ENCODE results near the gene SLC2A5. TPM values are rescaled to one million over a fixed set of nuclear protein-coding genes. Genes with fewer than 3 reads are reported as not detected.

The SLC2A5 gene
- total RNA-seq, 2 donors from 2014 or later, result not detected

DNA sequence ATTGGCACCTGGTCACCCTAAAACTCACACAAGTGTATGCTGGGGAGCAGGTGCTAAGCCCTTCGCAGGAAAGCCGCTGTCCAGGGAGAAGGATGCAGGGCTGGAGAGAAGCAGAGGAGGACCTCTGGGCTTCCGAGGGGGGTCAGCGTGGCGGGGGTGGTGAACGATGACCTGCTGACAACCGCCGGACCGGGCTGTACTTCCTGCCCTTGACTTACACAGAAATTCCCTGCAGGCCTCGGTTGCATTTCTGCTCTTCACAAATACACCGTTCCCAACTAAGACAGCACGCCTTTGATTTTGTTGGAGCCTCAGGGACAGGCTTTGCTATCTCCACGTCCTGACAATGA is 80.8 kb downstream of the SLC2A5 start:
- no peak for DNase-seq (ENCODE audit: low spot score)
- H3K27me3 Mint-ChIP-seq, result peaks cover 0 to 3% of the 10 kb centered on the region in 2 donors
- H3K4me1 Mint-ChIP-seq (ENCODE audit: low read depth in 2 of 2), result peaks cover 4 to 5% of the 10 kb centered on the region in 2 donors
- H3K9me3 Mint-ChIP-seq, result no peaks in the 10 kb centered on the region
- no peak overlapping the region for H3K27ac Mint-ChIP-seq
- no peak overlapping the region for H3K4me3 Mint-ChIP-seq
- H3K36me3 Mint-ChIP-seq, result no peaks in the 10 kb centered on the region
- no peak for ATAC-seq

DNA sequence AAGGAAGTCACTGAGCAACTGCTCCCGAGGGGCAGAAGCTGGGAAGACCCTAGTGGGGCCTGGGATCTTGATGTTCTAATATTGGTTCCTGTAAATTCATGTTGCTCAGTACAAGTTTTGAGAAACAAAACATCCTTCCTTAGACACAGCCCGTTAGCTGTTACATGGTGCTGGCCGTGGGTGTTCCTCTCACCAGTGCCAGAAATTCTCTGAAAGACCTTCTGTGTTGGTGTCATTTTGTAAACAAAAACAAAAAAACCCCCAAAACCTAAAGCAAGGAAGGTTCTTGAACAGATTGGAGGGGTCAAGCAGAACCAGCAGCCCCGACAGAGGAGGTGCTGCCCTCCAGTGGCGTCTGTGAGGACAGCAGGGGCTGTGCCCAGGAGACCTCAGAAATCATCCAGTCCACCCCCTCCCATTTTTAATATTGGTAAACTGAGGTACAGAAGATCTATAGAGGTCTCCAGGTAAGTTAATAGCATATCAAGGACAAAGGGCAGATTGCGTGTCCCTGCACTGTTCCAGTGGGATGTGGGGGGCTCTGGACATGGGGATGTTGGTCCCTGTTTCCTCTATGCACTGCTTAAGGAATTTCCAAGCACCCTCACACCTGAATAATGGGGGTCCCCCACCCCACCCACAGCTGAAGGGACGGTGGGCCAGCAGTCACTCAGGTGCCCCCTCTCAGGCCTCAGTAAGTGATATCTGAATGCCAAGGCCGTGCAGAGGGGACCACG is 81.4 kb downstream of the SLC2A5 start:
- no peaks in the 10 kb centered on the region for H3K36me3 Mint-ChIP-seq
- DNase-seq (ENCODE audit: low spot score) (peak; percentile 71), ATAC-seq (peak; percentile 69 to 80)
- H3K4me1 Mint-ChIP-seq (ENCODE audit: low read depth in 2 of 2), result peaks cover 4 to 5% of the 10 kb centered on the region in 2 donors
- no peaks in the 10 kb centered on the region for H3K9me3 Mint-ChIP-seq
- H3K4me3 Mint-ChIP-seq, result no peak overlapping the region
- H3K27me3 Mint-ChIP-seq, result peaks cover 0 to 3% of the 10 kb centered on the region in 2 donors
- peak overlapping the region in 1 of 2 donors; percentile 53 for H3K27ac Mint-ChIP-seq

DNA sequence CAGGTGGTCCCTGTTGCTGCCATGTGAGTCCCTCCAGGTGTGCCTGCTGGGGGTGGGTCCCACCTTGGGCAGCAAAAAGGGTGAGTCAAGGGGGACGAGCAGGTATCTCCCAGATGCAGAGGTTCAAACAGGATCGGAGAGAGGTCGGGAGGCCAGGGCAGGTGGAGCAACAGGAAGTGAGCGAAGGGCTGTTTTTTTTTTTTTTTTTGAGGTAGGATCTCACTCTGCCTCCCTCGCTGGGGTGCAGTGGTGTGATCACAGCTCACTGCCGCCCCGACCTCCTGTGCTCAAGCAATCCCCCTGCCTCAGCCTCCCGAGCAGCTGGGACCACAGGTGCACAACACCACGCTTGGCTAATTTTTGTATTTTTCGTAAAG is 82.6 kb downstream of the SLC2A5 start:
- peaks cover 4 to 5% of the 10 kb centered on the region in 2 donors for H3K4me1 Mint-ChIP-seq (ENCODE audit: low read depth in 2 of 2)
- H3K4me3 Mint-ChIP-seq, result no peak overlapping the region
- ATAC-seq, result no peak
- H3K27ac Mint-ChIP-seq, result no peak overlapping the region
- no peak for DNase-seq (ENCODE audit: low spot score)
- peaks cover 0 to 3% of the 10 kb centered on the region in 2 donors for H3K27me3 Mint-ChIP-seq
- no peaks in the 10 kb centered on the region for H3K36me3 Mint-ChIP-seq
- H3K9me3 Mint-ChIP-seq, result no peaks in the 10 kb centered on the region

DNA sequence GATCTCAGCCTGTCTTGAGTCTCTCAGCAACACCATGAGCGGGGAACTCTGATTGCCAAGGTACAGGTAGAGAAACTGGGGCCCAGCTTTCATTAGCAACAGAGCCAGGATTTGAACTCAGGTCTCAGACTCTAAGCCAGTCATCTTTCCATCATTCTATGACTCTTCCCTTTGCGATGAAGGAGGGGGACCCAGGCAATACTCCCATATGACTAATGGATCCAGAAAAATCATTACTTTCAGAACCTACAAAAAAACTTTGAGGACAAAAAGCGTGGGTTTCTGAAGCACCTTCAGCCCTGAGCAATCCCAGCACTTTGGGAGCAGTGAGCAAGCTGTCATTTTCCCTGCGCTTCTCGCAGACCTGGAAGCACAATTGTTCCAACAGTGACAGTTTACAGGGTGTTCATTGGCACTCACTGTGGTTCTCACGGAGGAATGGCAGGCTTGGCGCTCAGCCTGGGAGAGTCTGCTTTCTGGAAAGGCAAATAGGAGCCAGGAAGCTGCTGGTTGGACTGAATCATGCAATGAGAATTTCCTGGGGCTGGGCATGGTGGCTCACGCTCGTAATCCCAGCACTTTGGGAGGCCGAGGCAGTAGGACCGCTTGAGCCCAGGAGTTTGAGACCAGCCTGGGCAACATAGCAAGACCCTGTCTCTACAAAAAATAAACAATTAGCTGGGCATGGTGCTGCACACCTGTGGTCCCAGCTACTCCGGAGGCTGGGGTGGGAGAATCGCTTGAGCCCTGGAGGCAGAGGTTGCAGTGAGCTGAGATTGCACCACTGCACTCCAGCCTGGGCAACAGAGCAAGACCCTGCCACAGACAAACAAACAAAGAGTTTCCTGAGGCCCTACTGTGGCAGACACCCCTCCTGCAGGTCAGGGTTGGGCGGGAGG is 83.3 kb downstream of the SLC2A5 start:
- Mint-ChIP-seq H3K4me1 (ENCODE audit: low read depth in 2 of 2) (peaks cover 4 to 5% of the 10 kb centered on the region in 2 donors), H3K27me3 (peaks cover 0 to 5% of the 10 kb centered on the region in 2 donors), H3K27ac (no peak overlapping the region), H3K9me3 (no peaks in the 10 kb centered on the region), H3K4me3 (no peak overlapping the region), H3K36me3 (no peaks in the 10 kb centered on the region)
- ATAC-seq, result no peak
- no peak for DNase-seq (ENCODE audit: low spot score)

Other genes with a start within 250 kb of the SLC2A5 start
- 1,000 to 10,000 TPM; 2,254 to 2,801 TPM for gene ENO1, start 190.9 kb downstream of the SLC2A5 start, total RNA-seq
- not detected for gene CA6, start 123.8 kb downstream of the SLC2A5 start, total RNA-seq
- not detected for gene SLC2A7, start 43.2 kb downstream of the SLC2A5 start, total RNA-seq
- gene GPR157, start 59.5 kb upstream of the SLC2A5 start, total RNA-seq, result 1 to 10 TPM; 1.6 to 2.9 TPM
- gene H6PD, start 165.1 kb upstream of the SLC2A5 start, total RNA-seq, result 10 to 100 TPM; 14.1 to 15.1 TPM
- gene SPSB1, start 223.3 kb upstream of the SLC2A5 start, total RNA-seq, result 1 to 10 TPM in 1 of 2 donors, under 1 TPM in 1; 0.78 to 1.4 TPM

Measured in natural killer cell treated with Interleukin-12 subunit alpha and Interleukin-12 subunit beta and Interleukin-15 and Interleukin-18, amount 100 ng/mL, for 72 hours (primary cell).